ENCODE data around the gene TRIM39. TPM values are rescaled to one million over a fixed set of nuclear protein-coding genes. Genes with fewer than 3 reads are reported as not detected.

The TRIM39 gene
- total and polyA plus RNA-seq, 2 of the 13 experiments (the other 11 are each of a cell fraction or from before 2014, with no cell fraction given), result 7.7 to 14.6 TPM

GRCh38 chr6:30344868-30345671 lies 18.3 kb downstream of the TRIM39 start, which contains the start of gene RPP21 (continued):
- TF ChIP-seq PCBP2 (optimal IDR thresholded peaks at IDR 0.05; ENCODE audit: low read depth, low read length, poor library complexity, severe bottlenecking) (no peak), IRF2 (CRISPR knock-in tag; IDR thresholded peaks at IDR 0.05) (peak; percentile 93), NAIF1 (CRISPR knock-in tag; IDR thresholded peaks at IDR 0.05; ENCODE audit: borderline replicate concordance) (peak; percentile 87), EEA1 (CRISPR knock-in tag; IDR thresholded peaks at IDR 0.05; ENCODE audit: borderline replicate concordance) (no peak), KLF15 (CRISPR knock-in tag; IDR thresholded peaks at IDR 0.05; ENCODE audit: borderline replicate concordance) (peak; percentile 91), SALL2 (CRISPR knock-in tag; IDR thresholded peaks at IDR 0.05) (peak; percentile 91), ZNF251 (CRISPR knock-in tag; IDR thresholded peaks at IDR 0.05) (no peak), RNF219 (CRISPR knock-in tag; IDR thresholded peaks at IDR 0.05) (no peak), ZNF549 (CRISPR knock-in tag; IDR thresholded peaks at IDR 0.05) (0 out of 2 replicates have a peak, but pooled peaks have one; percentile 62), ZBTB7B (CRISPR knock-in tag; IDR thresholded peaks at IDR 0.05) (peak; percentile 93), ZBTB40 (IDR thresholded peaks at IDR 0.05) (no peak), ZBTB40 (CRISPR knock-in tag; IDR thresholded peaks at IDR 0.05) (peak; percentile 92), ZNF569 (CRISPR knock-in tag; IDR thresholded peaks at IDR 0.05; ENCODE audit: borderline replicate concordance) (no peak), SSRP1 (CRISPR knock-in tag; IDR thresholded peaks at IDR 0.05) (no peak), HOMEZ (CRISPR knock-in tag; IDR thresholded peaks at IDR 0.05; ENCODE audit: low read depth) (peak; percentile 13; the same call in 1 of the 2 replicates), ZBTB20 (CRISPR knock-in tag; IDR thresholded peaks at IDR 0.05; ENCODE audit: borderline replicate concordance, low read depth) (peak; percentile 89; the same call in 1 of the 2 replicates), RAD21 (CRISPR knock-in tag; IDR thresholded peaks at IDR 0.05) (peak; percentile 45; the same call in 1 of the 2 replicates)
